A673 (cell line): ENCODE measurements around the gene C12orf54.

Source experiments
- EZH2 ChIP-seq: fragments of 200-600 bp; sonication (generic); IDR thresholded peaks from 2 replicates; pipeline ENCODE4 v1.6.1; 2017; ENCODE audit warnings: borderline replicate concordance, low read depth, mild to moderate bottlenecking, mixed read lengths, antibody characterized with exemption, low read length; ENCODE audit not compliant: poor library complexity, severe bottlenecking
- TF ChIP-seq, protein P1 (sequence below): fragments of 300-800, 200-600 bp; sonication (generic); conservative IDR thresholded peaks from 2 replicates; pipeline ENCODE4 v1.5.1; 2017; ENCODE audit warnings: low read depth, mild to moderate bottlenecking, antibody characterized with exemption, low read length, moderate library complexity, mixed read lengths

DNA sequence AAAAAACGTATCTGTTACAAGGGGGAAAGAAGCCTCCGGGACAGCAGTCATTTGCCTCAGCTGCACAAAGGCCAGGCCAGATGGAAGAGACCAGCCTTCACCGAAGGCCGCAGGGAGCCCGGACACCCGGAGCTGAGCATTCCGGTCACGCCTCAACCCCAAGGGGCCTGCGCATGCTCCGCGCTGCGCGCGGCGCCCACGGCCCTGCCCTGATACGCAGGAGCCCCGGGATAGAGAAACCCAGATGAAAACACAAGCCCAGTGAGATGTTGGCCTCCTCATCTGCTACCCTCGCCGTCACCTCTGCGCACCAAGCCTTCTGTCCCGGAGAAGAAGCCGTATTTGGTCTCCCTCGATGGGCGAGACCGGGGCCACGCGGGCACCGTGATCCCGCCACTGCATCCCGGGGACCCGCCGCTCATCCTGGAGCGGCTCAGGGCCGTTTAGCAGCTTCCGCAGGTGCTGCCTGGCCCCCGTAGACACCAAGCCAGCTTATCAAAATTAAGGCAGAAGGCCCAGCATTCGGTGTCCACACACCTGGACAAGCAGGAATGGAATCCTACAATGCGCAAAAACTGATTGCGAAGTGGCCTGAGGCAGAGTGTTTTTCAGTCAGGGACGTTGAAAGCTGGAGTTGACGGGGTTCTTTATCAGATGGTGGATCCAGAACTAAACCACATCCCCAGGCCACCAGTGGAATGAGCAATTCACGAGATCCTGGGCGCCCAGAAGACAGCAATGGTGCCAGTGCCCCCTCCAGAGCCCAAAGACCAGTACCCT, 45.8 kb downstream of the C12orf54 start:
- TF ChIP-seq, protein P1, sequence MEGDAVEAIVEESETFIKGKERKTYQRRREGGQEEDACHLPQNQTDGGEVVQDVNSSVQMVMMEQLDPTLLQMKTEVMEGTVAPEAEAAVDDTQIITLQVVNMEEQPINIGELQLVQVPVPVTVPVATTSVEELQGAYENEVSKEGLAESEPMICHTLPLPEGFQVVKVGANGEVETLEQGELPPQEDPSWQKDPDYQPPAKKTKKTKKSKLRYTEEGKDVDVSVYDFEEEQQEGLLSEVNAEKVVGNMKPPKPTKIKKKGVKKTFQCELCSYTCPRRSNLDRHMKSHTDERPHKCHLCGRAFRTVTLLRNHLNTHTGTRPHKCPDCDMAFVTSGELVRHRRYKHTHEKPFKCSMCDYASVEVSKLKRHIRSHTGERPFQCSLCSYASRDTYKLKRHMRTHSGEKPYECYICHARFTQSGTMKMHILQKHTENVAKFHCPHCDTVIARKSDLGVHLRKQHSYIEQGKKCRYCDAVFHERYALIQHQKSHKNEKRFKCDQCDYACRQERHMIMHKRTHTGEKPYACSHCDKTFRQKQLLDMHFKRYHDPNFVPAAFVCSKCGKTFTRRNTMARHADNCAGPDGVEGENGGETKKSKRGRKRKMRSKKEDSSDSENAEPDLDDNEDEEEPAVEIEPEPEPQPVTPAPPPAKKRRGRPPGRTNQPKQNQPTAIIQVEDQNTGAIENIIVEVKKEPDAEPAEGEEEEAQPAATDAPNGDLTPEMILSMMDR: no peak
- TF ChIP-seq EZH2: no peak
